HG03469 (cell line): ENCODE data around the gene SEZ6L.

Experiments used
- ATAC-seq: cut with Tn5 transposase; IDR thresholded peaks from one replicate; pipeline ENCODE4 v1.9.1; 2021; ENCODE audit warnings: mild to moderate bottlenecking, moderate library complexity, moderate number of reproducible peaks; ENCODE audit not compliant: unreplicated experiment

The SEZ6L gene

GRCh38 chr22:26291940-26292666 lies 122.8 kb downstream of the SEZ6L start:
- no peak for ATAC-seq

- ATAC-seq = no peak
Observed at GRCh38 chr22:26292667-26292995, 123.4 kb downstream of the SEZ6L start.

- no peak for ATAC-seq
Observed at GRCh38 chr22:26295563-26296126, 126.4 kb downstream of the SEZ6L start.

- no peak for ATAC-seq
Observed at GRCh38 chr22:26298605-26299310, 129.5 kb downstream of the SEZ6L start.

GRCh38 chr22:26302726-26303125 lies 133.5 kb downstream of the SEZ6L start:
- no peak for ATAC-seq

GRCh38 chr22:26303475-26303874 lies 134.2 kb downstream of the SEZ6L start:
- no peak for ATAC-seq

- no peak for ATAC-seq
Observed at GRCh38 chr22:26304730-26305129, 135.5 kb downstream of the SEZ6L start.

- ATAC-seq = no peak
Observed at GRCh38 chr22:26308467-26308866, 139.2 kb downstream of the SEZ6L start.

- ATAC-seq = no peak
Observed at GRCh38 chr22:26310616-26311015, 141.4 kb downstream of the SEZ6L start.

- no peak for ATAC-seq
Observed at GRCh38 chr22:26313291-26313690, 144.0 kb downstream of the SEZ6L start.

- no peak for ATAC-seq
Observed at GRCh38 chr22:26314171-26314570, 144.9 kb downstream of the SEZ6L start.

- no peak for ATAC-seq
Observed at GRCh38 chr22:26314656-26315055, 145.4 kb downstream of the SEZ6L start.

- ATAC-seq = no peak
Observed at GRCh38 chr22:26316732-26317285, 147.5 kb downstream of the SEZ6L start.

GRCh38 chr22:26318975-26319374 lies 149.7 kb downstream of the SEZ6L start:
- no peak for ATAC-seq

GRCh38 chr22:26320447-26320846 lies 151.2 kb downstream of the SEZ6L start:
- no peak for ATAC-seq

- no peak for ATAC-seq
Observed at GRCh38 chr22:26321469-26321913, 152.2 kb downstream of the SEZ6L start.

GRCh38 chr22:26322179-26322905 lies 153.1 kb downstream of the SEZ6L start:
- ATAC-seq = no peak

GRCh38 chr22:26323013-26323412 lies 153.8 kb downstream of the SEZ6L start:
- ATAC-seq = no peak

GRCh38 chr22:26324150-26324549 lies 154.9 kb downstream of the SEZ6L start:
- ATAC-seq = no peak

- no peak for ATAC-seq
Observed at GRCh38 chr22:26325641-26326040, 156.4 kb downstream of the SEZ6L start.

GRCh38 chr22:26326803-26327202 lies 157.5 kb downstream of the SEZ6L start:
- ATAC-seq = no peak
